H1 (cell line): ENCODE results near the gene CPNE4. TPM values are rescaled to one million over a fixed set of nuclear protein-coding genes. Genes with fewer than 3 reads are reported as not detected.
A peak's percentile ranks its signal among the peaks of the same experiment; 100 is the strongest.

Experiments
- CTCF ChIA-PET: fragments of 300-600 bp; sonication (Branson Sonifier 250); formaldehyde crosslinking; loops from one replicate; lab custom pipeline; 2021; ENCODE audit not compliant: partially characterized antibody; lab: Charles Lee
- POLR2A ChIA-PET: fragments of 300-600 bp; sonication (Branson Sonifier 250); formaldehyde crosslinking; loops from one replicate; lab custom pipeline; 2021; ENCODE audit warnings: inconsistent platforms; ENCODE audit not compliant: partially characterized antibody; lab: Charles Lee
- DNase-seq, 2 experiments: peaks; one replicate each; pipeline versions ENCODE4 v3.0.0 to v3.0.0-alpha.2; 2010 to 2022; ENCODE audit warnings: low spot score in 2 of 2, low read depth in 1 of 2, mixed read lengths in 1 of 2
- FAIRE-seq: peaks from 2 replicates; lab custom pipeline; 2011; peaks lifted over from hg19 to GRCh38; lab: Jason Lieb, UNC
- H2AFZ ChIP-seq: 2 replicates; pipeline ENCODE4 v1.8.1; 2012; ENCODE audit warnings: low read length, inconsistent platforms
- H2AK5ac ChIP-seq: 2 replicates; pipeline ENCODE4 v1.6.1; 2013; ENCODE audit warnings: low read depth, low read length
- H2BK120ac ChIP-seq: replicated peaks from 2 replicates; pipeline ENCODE3; 2013; ENCODE audit warnings: low read depth, low read length, inconsistent platforms
- H2BK12ac ChIP-seq: 2 replicates; pipeline ENCODE4 v1.6.1; 2013; ENCODE audit warnings: low read depth, low read length
- H2BK15ac ChIP-seq: 2 replicates; pipeline ENCODE4 v1.6.1; 2013; ENCODE audit warnings: low read length
- H2BK20ac ChIP-seq: 2 replicates; pipeline ENCODE4 v1.6.1; 2013; ENCODE audit warnings: low read length
- H2BK5ac ChIP-seq: 2 replicates; pipeline ENCODE4 v1.6.1; 2013; ENCODE audit warnings: low read depth, low read length
- H3K14ac ChIP-seq: 2 replicates; pipeline ENCODE4 v1.6.1; 2013; ENCODE audit warnings: inconsistent platforms; ENCODE audit not compliant: insufficient read length
- H3K18ac ChIP-seq: 2 replicates; pipeline ENCODE4 v1.6.1; 2013; ENCODE audit warnings: low read length; ENCODE audit errors: extremely low read depth
- H3K23ac ChIP-seq: 2 replicates; pipeline ENCODE4 v1.6.1; 2013; ENCODE audit warnings: inconsistent platforms; ENCODE audit not compliant: insufficient read length
- H3K23me2 ChIP-seq: 2 replicates; pipeline ENCODE4 v1.6.1; 2013; ENCODE audit warnings: low read depth, low read length
- H3K27ac ChIP-seq: 2 replicates; pipeline ENCODE4 v1.6.1; 2011; ENCODE audit warnings: low read depth, low read length, inconsistent platforms
- H3K27me3 ChIP-seq, 4 experiments: replicated peaks in 1 of 4; 1 replicate in 1 of 4; 2 replicates in 3 of 4; pipeline versions ENCODE4 v1.6.1 to v1.8.1; 2011 to 2013; ENCODE audit warnings: low read length in 3 of 4, mild to moderate bottlenecking in 3 of 4, inconsistent platforms in 2 of 4, mixed read lengths in 2 of 4, moderate library complexity in 1 of 4; ENCODE audit not compliant: control insufficient read depth in 3 of 4, insufficient read depth in 3 of 4; ENCODE audit errors: extremely low read depth in 1 of 4
- H3K36me3 ChIP-seq, 4 experiments: 2 replicates each; pipeline versions ENCODE4 v1.6.1 to v1.8.1; 2011 to 2013; ENCODE audit warnings: mild to moderate bottlenecking in 4 of 4, low read length in 3 of 4, moderate library complexity in 2 of 4, control low read depth in 1 of 4, inconsistent platforms in 1 of 4; ENCODE audit not compliant: insufficient read depth in 4 of 4, control insufficient read depth in 2 of 4
- H3K4ac ChIP-seq: replicated peaks from 2 replicates; pipeline ENCODE3; 2013; ENCODE audit warnings: low read length, low read depth, mixed read lengths, inconsistent platforms; ENCODE audit not compliant: insufficient read length
- H3K4me1 ChIP-seq, 4 experiments: replicated peaks in 1 of 4; 1 replicate in 1 of 4; 2 replicates in 3 of 4; pipeline versions ENCODE4 v1.6.1 to v1.8.1; 2011 to 2013; ENCODE audit warnings: low read length in 3 of 4, inconsistent platforms in 2 of 4, mixed read lengths in 1 of 4; ENCODE audit not compliant: insufficient read depth in 4 of 4, control insufficient read depth in 3 of 4
- H3K4me2 ChIP-seq, 2 experiments: 2 replicates each; pipeline versions ENCODE4 v1.6.1 to v1.8.1; 2011 to 2013; ENCODE audit warnings: low read depth in 2 of 2, low read length in 2 of 2, control low read depth in 1 of 2, inconsistent platforms in 1 of 2, mild to moderate bottlenecking in 1 of 2; ENCODE audit not compliant: insufficient read depth in 1 of 2
- H3K4me3 ChIP-seq, 4 experiments: fragments of 200-600, 300-600 bp in 1 of 4; sonication (generic), shearing (Covaris generic), sonication (Bioruptor Twin) in 1 of 4; 2 replicates each; pipeline versions ENCODE4 v1.5.1 to v1.8.1; 2011 to 2016; ENCODE audit warnings: low read length in 4 of 4, low read depth in 3 of 4, control low read depth in 2 of 4, inconsistent platforms in 2 of 4, mild to moderate bottlenecking in 2 of 4, mixed read lengths in 1 of 4, moderate library complexity in 1 of 4; ENCODE audit not compliant: insufficient read depth in 2 of 4; ENCODE audit errors: extremely low read depth in 1 of 4
- H3K56ac ChIP-seq: replicated peaks from 2 replicates; pipeline ENCODE3; 2013; ENCODE audit warnings: low read depth, mild to moderate bottlenecking, mixed read lengths, low read length, inconsistent platforms; ENCODE audit not compliant: insufficient read length
- H3K79me1 ChIP-seq: 2 replicates; pipeline ENCODE4 v1.6.1; 2013; ENCODE audit warnings: low read depth, low read length, control low read depth
- H3K79me2 ChIP-seq, 2 experiments: 2 replicates each; pipeline versions ENCODE4 v1.6.1 to v1.8.1; 2012 to 2013; ENCODE audit warnings: low read length in 2 of 2, mild to moderate bottlenecking in 2 of 2, inconsistent platforms in 1 of 2; ENCODE audit not compliant: insufficient read depth in 2 of 2, control insufficient read depth in 1 of 2
- H3K9ac ChIP-seq, 4 experiments: replicated peaks in 1 of 4; 1 replicate in 1 of 4; 2 replicates in 3 of 4; pipeline versions ENCODE4 v1.6.1 to v1.8.1; 2011 to 2013; ENCODE audit warnings: low read depth in 3 of 4, low read length in 3 of 4, control low read depth in 2 of 4, mild to moderate bottlenecking in 2 of 4, moderate library complexity in 2 of 4, inconsistent platforms in 1 of 4; ENCODE audit errors: extremely low read depth in 1 of 4
- H3K9me3 ChIP-seq, 2 experiments: 2 replicates each; pipeline versions ENCODE4 v1.6.1 to v1.8.1; 2012 to 2013; ENCODE audit warnings: mild to moderate bottlenecking in 2 of 2, moderate library complexity in 2 of 2, control low read depth in 1 of 2, inconsistent platforms in 1 of 2, low read depth in 1 of 2, low read length in 1 of 2, mixed read lengths in 1 of 2; ENCODE audit not compliant: insufficient read depth in 2 of 2
- H4K20me1 ChIP-seq, 2 experiments: replicated peaks in 1 of 2; 2 replicates each; pipeline versions ENCODE3 to v1.8.1; 2011 to 2013; ENCODE audit warnings: inconsistent platforms in 2 of 2, low read length in 2 of 2, mild to moderate bottlenecking in 1 of 2; ENCODE audit not compliant: insufficient read depth in 2 of 2, control insufficient read depth in 1 of 2
- H4K5ac ChIP-seq: 2 replicates; pipeline ENCODE4 v1.6.1; 2013; ENCODE audit warnings: low read length, low read depth, mixed read lengths, inconsistent platforms; ENCODE audit not compliant: insufficient read length
- H4K8ac ChIP-seq: 2 replicates; pipeline ENCODE4 v1.8.0; 2013; ENCODE audit warnings: mild to moderate bottlenecking, moderate library complexity, low read length, inconsistent platforms; ENCODE audit not compliant: insufficient read depth; ENCODE audit errors: extremely low read depth
- H4K91ac ChIP-seq: replicated peaks from 2 replicates; pipeline ENCODE3; 2013; ENCODE audit warnings: low read length, mixed read lengths, inconsistent platforms; ENCODE audit not compliant: insufficient read length
- ASH2L ChIP-seq: fragments of 200-600, 300-600 bp; sonication (generic); IDR thresholded peaks from one replicate; pipeline ENCODE4 v1.7.1; 2017; ENCODE audit warnings: low read length
- BRCA1 ChIP-seq: IDR thresholded peaks from 2 replicates; pipeline ENCODE4 v1.6.1; 2012; ENCODE audit warnings: low read depth, low read length, improper control_type of control experiment
- TBP ChIP-seq: IDR thresholded peaks from 2 replicates; pipeline ENCODE4 v1.6.1; 2011; ENCODE audit warnings: low read depth, low read length, improper control_type of control experiment
- WGBS, 2 experiments: shearing (Covaris generic) in 1 of 2; methylation state at CpG; one replicate each; pipeline versions ENCODE4 v1.1.6 to v1.1.7; 2013 to 2015; ENCODE audit warnings: low lambda C conversion rate in 2 of 2, mixed read lengths in 2 of 2, inconsistent platforms in 1 of 2, low coverage in 1 of 2, missing lambda C conversion rate in 1 of 2; ENCODE audit not compliant: insufficient replicate concordance in 2 of 2, insufficient coverage in 1 of 2, insufficient read length in 1 of 2; ENCODE audit errors: extremely low coverage in 1 of 2, missing lambda C conversion rate in 1 of 2; 5-methylcytosine and 5-hydroxymethylcytosine counted together
- polyA plus RNA-seq, 7 experiments: library from polyadenylated mRNA; depleted of rRNA in 3 of 7; stranded (reverse) in 5 of 7; unstranded in 2 of 7; fragments of >200 nt in 5 of 7; fragments of 200-250 nt in 2 of 7; gene quantifications; 1 replicate in 5 of 7; 2 replicates in 1 of 7; 4 replicates in 1 of 7; pipeline versions ENCODE4 v1.2.1 to v1.2.3, GENCODE V29; 2011 to 2013; ENCODE audit warnings: missing spikeins in 2 of 7, mixed read lengths in 2 of 7
- total RNA-seq: library from RNA; stranded (reverse); fragmentation: NEBNext Ultra II Directional; extraction: Animal tissue kit (Norgen Biotek cat#: 25700); gene quantifications from 2 replicates; pipeline ENCODE4 v1.2.1, GENCODE V29; 2021

CPNE4 gene
- total and polyA plus RNA-seq, 2 of the 8 experiments (the other 6 are each of a cell fraction or from before 2014, with no cell fraction given) = 0.82 to 3.8 TPM

DNA sequence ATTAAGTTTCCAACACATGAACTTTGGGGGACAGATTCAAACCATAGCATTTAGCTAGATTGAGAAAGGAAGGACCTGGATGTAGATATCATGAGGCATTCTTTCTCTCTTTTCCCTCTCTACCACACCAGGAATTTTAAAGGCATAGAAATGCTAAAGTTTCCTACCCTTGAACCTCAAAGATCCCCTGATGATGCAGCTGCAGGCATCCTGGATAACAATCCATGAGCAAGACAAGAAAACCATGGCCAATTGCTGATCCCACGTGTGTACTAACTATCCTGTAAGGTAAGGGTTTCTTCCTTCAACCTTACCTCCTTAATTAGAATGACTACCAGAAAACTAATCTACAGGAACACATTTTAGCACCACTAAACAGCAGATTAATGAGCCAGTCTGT lies 36.8 kb downstream of the CPNE4 start:
- Histone ChIP-seq H3K14ac (no peak overlapping the region), H3K56ac (no peak overlapping the region), H2BK12ac (no peak overlapping the region), H3K4me2 (0 out of 4 replicates have a peak overlapping the region, but pooled peaks of 1 of the 2 experiments have one; percentile 14), H3K79me1 (no peaks in the 10 kb centered on the region), H2AFZ (peak overlapping the region; percentile 95), H4K8ac (no peak overlapping the region), H4K5ac (no peak overlapping the region), H4K91ac (no peak overlapping the region), H3K4me3 (no peak overlapping the region), H3K9ac (no peak overlapping the region), H3K4me1 (peaks cover 2 to 11% (median 7%) of the 10 kb centered on the region in 4 experiments; a peak in 5 of 7 replicates), H2BK15ac (no peak overlapping the region), H3K9me3 (no peaks in the 10 kb centered on the region), H2BK5ac (no peak overlapping the region), H4K20me1 (no peaks in the 10 kb centered on the region), H3K27ac (no peak overlapping the region)
- CTCF ChIA-PET = interaction anchor here (1.5 to 3.0 kb wide), 3 partner anchors 10 to 202 kb away, joined by 4 to 20 read pairs (median 9); no protein-coding TSS in a partner anchor
- FAIRE-seq = peak; percentile 87
- WGBS, 2 experiments = 18% methylated on average over 1 of the region's 1 CpG; no CpG with 5 or more reads in 1 of the 2 experiments
- TF ChIP-seq TBP = no peak
- peak; percentile 47 for TF ChIP-seq ASH2L
- no peak for TF ChIP-seq BRCA1
- TF ChIP-seq, all 59 proteins: peak for 1
- DNase-seq = no peak
- Histone ChIP-seq H3K36me3 (no peaks in the 10 kb centered on the region), H2BK120ac (no peak overlapping the region), H2AK5ac (no peak overlapping the region), H3K27me3 (no peaks in the 10 kb centered on the region), H3K23ac (no peak overlapping the region), H3K18ac (no peak overlapping the region; the same call in 1 of the 2 replicates), H3K79me2 (no peaks in the 10 kb centered on the region), H3K23me2 (no peaks in the 10 kb centered on the region), H2BK20ac (no peak overlapping the region), H3K4ac (no peak overlapping the region)
- POLR2A ChIA-PET = no interaction called here
